ENCODE results near the gene SUN1. TPM values are rescaled to one million over a fixed set of nuclear protein-coding genes. Genes with fewer than 3 reads are reported as not detected.

SUN1 gene
- total and polyA plus RNA-seq, 2 experiments from 2014 or later: 63.3 to 145 TPM

- no peak overlapping the region for H2AFZ ChIP-seq
- Mint-ChIP-seq H3K4me3 (no peak overlapping the region), H3K36me3 (ENCODE audit: low read depth) (no peaks in the 10 kb centered on the region), H3K4me1 (no peaks in the 10 kb centered on the region; the same call in 1 of the 3 replicates), H3K27ac (no peak overlapping the region), H3K27me3 (ENCODE audit: insufficient read depth, low read depth, poor library complexity) (peaks cover 12% of the 10 kb centered on the region), H3K9me3 (no peaks in the 10 kb centered on the region)
- H3K4me1 ChIP-seq (ENCODE audit: insufficient read depth): no peaks in the 10 kb centered on the region
- ATAC-seq (no peak), DNase-seq (ENCODE audit: low spot score) (no peak)
- no peaks in the 10 kb centered on the region for H3F3A ChIP-seq (replicated peaks; ENCODE audit: low read depth)
- no peak overlapping the region for H3K27ac ChIP-seq (ENCODE audit: low read depth)
- no peaks in the 10 kb centered on the region for H4K20me1 ChIP-seq (replicated peaks; ENCODE audit: insufficient read depth)
- no peak overlapping the region for H3K4me3 ChIP-seq
- H3K36me3 ChIP-seq (ENCODE audit: insufficient read depth): no peaks in the 10 kb centered on the region
- H3K4me2 ChIP-seq: no peak overlapping the region
- H3K27me3 ChIP-seq (ENCODE audit: insufficient read depth): no peaks in the 10 kb centered on the region
- H3K79me2 ChIP-seq (replicated peaks; ENCODE audit: insufficient read depth): no peaks in the 10 kb centered on the region
- no peaks in the 10 kb centered on the region for H3K9me2 ChIP-seq (ENCODE audit: insufficient read depth)
- no peak for TF ChIP-seq ZNF331 (CRISPR knock-in tag; IDR thresholded peaks at IDR 0.05; ENCODE audit: low read depth)
- TF ChIP-seq, protein P1, sequence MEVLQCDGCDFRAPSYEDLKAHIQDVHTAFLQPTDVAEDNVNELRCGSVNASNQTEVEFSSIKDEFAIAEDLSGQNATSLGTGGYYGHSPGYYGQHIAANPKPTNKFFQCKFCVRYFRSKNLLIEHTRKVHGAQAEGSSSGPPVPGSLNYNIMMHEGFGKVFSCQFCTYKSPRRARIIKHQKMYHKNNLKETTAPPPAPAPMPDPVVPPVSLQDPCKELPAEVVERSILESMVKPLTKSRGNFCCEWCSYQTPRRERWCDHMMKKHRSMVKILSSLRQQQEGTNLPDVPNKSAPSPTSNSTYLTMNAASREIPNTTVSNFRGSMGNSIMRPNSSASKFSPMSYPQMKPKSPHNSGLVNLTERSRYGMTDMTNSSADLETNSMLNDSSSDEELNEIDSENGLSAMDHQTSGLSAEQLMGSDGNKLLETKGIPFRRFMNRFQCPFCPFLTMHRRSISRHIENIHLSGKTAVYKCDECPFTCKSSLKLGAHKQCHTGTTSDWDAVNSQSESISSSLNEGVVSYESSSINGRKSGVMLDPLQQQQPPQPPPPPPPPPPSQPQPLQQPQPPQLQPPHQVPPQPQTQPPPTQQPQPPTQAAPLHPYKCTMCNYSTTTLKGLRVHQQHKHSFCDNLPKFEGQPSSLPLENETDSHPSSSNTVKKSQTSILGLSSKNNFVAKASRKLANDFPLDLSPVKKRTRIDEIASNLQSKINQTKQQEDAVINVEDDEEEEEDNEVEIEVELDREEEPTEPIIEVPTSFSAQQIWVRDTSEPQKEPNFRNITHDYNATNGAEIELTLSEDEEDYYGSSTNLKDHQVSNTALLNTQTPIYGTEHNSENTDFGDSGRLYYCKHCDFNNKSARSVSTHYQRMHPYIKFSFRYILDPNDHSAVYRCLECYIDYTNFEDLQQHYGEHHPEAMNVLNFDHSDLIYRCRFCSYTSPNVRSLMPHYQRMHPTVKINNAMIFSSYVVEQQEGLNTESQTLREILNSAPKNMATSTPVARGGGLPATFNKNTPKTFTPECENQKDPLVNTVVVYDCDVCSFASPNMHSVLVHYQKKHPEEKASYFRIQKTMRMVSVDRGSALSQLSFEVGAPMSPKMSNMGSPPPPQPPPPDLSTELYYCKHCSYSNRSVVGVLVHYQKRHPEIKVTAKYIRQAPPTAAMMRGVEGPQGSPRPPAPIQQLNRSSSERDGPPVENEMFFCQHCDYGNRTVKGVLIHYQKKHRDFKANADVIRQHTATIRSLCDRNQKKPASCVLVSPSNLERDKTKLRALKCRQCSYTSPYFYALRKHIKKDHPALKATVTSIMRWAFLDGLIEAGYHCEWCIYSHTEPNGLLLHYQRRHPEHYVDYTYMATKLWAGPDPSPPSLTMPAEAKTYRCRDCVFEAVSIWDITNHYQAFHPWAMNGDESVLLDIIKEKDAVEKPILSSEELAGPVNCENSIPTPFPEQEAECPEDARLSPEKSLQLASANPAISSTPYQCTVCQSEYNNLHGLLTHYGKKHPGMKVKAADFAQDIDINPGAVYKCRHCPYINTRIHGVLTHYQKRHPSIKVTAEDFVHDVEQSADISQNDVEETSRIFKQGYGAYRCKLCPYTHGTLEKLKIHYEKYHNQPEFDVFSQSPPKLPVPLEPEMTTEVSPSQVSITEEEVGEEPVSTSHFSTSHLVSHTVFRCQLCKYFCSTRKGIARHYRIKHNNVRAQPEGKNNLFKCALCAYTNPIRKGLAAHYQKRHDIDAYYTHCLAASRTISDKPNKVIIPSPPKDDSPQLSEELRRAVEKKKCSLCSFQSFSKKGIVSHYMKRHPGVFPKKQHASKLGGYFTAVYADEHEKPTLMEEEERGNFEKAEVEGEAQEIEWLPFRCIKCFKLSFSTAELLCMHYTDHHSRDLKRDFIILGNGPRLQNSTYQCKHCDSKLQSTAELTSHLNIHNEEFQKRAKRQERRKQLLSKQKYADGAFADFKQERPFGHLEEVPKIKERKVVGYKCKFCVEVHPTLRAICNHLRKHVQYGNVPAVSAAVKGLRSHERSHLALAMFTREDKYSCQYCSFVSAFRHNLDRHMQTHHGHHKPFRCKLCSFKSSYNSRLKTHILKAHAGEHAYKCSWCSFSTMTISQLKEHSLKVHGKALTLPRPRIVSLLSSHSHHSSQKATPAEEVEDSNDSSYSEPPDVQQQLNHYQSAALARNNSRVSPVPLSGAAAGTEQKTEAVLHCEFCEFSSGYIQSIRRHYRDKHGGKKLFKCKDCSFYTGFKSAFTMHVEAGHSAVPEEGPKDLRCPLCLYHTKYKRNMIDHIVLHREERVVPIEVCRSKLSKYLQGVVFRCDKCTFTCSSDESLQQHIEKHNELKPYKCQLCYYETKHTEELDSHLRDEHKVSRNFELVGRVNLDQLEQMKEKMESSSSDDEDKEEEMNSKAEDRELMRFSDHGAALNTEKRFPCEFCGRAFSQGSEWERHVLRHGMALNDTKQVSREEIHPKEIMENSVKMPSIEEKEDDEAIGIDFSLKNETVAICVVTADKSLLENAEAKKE (CRISPR knock-in tag; IDR thresholded peaks at IDR 0.05): no peak
- no peak for TF ChIP-seq ETS1 (IDR thresholded peaks at IDR 0.05)
- TF ChIP-seq JUNB (IDR thresholded peaks at IDR 0.05; ENCODE audit: unreplicated experiment): no peak
- no peak for TF ChIP-seq EZH2phosphoT487 (IDR thresholded peaks at IDR 0.05; ENCODE audit: unreplicated experiment)
- TF ChIP-seq CREB1 (CRISPR knock-in tag; IDR thresholded peaks at IDR 0.05; ENCODE audit: low read depth): no peak
- TF ChIP-seq ZNF114 (CRISPR knock-in tag; IDR thresholded peaks at IDR 0.05): no peak
- no peak for TF ChIP-seq NANOG (IDR thresholded peaks at IDR 0.05; ENCODE audit: borderline replicate concordance)
- no peak for TF ChIP-seq POLR2AphosphoS5 (IDR thresholded peaks at IDR 0.05; ENCODE audit: low read depth)
- no peak for TF ChIP-seq STAT1 (IDR thresholded peaks at IDR 0.05; ENCODE audit: unreplicated experiment)
- no peak for TF ChIP-seq CTCF (conservative IDR thresholded peaks at IDR 0.05; ENCODE audit: low read depth in 2 of 2)
- TF ChIP-seq, protein P2, sequence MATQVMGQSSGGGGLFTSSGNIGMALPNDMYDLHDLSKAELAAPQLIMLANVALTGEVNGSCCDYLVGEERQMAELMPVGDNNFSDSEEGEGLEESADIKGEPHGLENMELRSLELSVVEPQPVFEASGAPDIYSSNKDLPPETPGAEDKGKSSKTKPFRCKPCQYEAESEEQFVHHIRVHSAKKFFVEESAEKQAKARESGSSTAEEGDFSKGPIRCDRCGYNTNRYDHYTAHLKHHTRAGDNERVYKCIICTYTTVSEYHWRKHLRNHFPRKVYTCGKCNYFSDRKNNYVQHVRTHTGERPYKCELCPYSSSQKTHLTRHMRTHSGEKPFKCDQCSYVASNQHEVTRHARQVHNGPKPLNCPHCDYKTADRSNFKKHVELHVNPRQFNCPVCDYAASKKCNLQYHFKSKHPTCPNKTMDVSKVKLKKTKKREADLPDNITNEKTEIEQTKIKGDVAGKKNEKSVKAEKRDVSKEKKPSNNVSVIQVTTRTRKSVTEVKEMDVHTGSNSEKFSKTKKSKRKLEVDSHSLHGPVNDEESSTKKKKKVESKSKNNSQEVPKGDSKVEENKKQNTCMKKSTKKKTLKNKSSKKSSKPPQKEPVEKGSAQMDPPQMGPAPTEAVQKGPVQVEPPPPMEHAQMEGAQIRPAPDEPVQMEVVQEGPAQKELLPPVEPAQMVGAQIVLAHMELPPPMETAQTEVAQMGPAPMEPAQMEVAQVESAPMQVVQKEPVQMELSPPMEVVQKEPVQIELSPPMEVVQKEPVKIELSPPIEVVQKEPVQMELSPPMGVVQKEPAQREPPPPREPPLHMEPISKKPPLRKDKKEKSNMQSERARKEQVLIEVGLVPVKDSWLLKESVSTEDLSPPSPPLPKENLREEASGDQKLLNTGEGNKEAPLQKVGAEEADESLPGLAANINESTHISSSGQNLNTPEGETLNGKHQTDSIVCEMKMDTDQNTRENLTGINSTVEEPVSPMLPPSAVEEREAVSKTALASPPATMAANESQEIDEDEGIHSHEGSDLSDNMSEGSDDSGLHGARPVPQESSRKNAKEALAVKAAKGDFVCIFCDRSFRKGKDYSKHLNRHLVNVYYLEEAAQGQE (IDR thresholded peaks at IDR 0.05; ENCODE audit: unreplicated experiment): no peak
- no peak for TF ChIP-seq EZH2 (IDR thresholded peaks at IDR 0.05; ENCODE audit: low read depth, unreplicated experiment)
These were observed 86.3 kb downstream of the SUN1 start for GRCh38 chr7:918441-919113.

All from GM23338 (cell line).